ENCODE results near the gene IRF2BP2.

The IRF2BP2 gene

GRCh38 chr1:234558330-234558836 is 51.6 kb downstream of the IRF2BP2 start:
- no peak for DNase-seq (ENCODE audit: low read depth)
- TF ChIP-seq CTCF (IDR thresholded peaks at IDR 0.05; ENCODE audit: control insufficient read depth, insufficient read depth, low read depth, low read length, missing control alignments): no peak

GRCh38 chr1:234556245-234556943 is 53.6 kb downstream of the IRF2BP2 start:
- H3K4me3 ChIP-seq (ENCODE audit: control insufficient read depth, low read depth, low read length): no peak overlapping the region
- DNase-seq (ENCODE audit: low read depth): no peak
- TF ChIP-seq CTCF (IDR thresholded peaks at IDR 0.05; ENCODE audit: control insufficient read depth, insufficient read depth, low read depth, low read length, missing control alignments): no peak

More at GRCh38 chr1:234558330-234558836, 51.6 kb downstream of the IRF2BP2 start:
- no peak overlapping the region for H3K4me3 ChIP-seq (ENCODE audit: control insufficient read depth, low read depth, low read length)

- no peak for DNase-seq (ENCODE audit: low read depth)
- TF ChIP-seq CTCF (IDR thresholded peaks at IDR 0.05; ENCODE audit: control insufficient read depth, insufficient read depth, low read depth, low read length, missing control alignments): no peak
Measured at GRCh38 chr1:234555390-234556024, 54.5 kb downstream of the IRF2BP2 start.

GRCh38 chr1:234554698-234555311 is 55.2 kb downstream of the IRF2BP2 start:
- no peak overlapping the region for H3K4me3 ChIP-seq (ENCODE audit: control insufficient read depth, low read depth, low read length)
- TF ChIP-seq CTCF (IDR thresholded peaks at IDR 0.05; ENCODE audit: control insufficient read depth, insufficient read depth, low read depth, low read length, missing control alignments): no peak
- no peak for DNase-seq (ENCODE audit: low read depth)

More at GRCh38 chr1:234555390-234556024, 54.5 kb downstream of the IRF2BP2 start:
- H3K4me3 ChIP-seq (ENCODE audit: control insufficient read depth, low read depth, low read length): no peak overlapping the region
